OCI-LY3 (cell line): ENCODE data around the gene ZNF865.

Experiments used
- CTCF ChIP-seq: fragments of 200-600, 300-600 bp; sonication (generic); IDR thresholded peaks from 2 replicates; pipeline ENCODE4 v1.5.1; 2014; ENCODE audit warnings: antibody characterized with exemption, low read length, low read depth
- EZH2phosphoT487 ChIP-seq: fragments of 200-600 bp; shearing (Covaris generic); IDR thresholded peaks from 2 replicates; pipeline ENCODE4 v1.6.1; 2018; ENCODE audit warnings: antibody characterized with exemption, mixed run types, low read depth

GRCh38 chr19:55596304-55596703 is 9.1 kb upstream of the ZNF865 start:
- TF ChIP-seq CTCF (no peak), EZH2phosphoT487 (no peak)
